Upper lobe of left lung (tissue), 6 donors: ENCODE data around the gene CRIP1. TPM values are rescaled to one million over a fixed set of nuclear protein-coding genes. Genes with fewer than 3 reads are reported as not detected.

Experiments used
- ATAC-seq, 2 donors: fragments of 200-7000 bp; cut with Tn5 transposase; one replicate each; pipeline ENCODE4 v1.9.1; 2022; ENCODE audit warnings: mild to moderate bottlenecking in 2 of 2, moderate library complexity in 2 of 2; ENCODE audit not compliant: low FRiP score in 2 of 2
- DNase-seq, 2 donors: peaks; one replicate each; pipeline ENCODE4 v3.0.0-alpha.2; 2019 to 2020
- H3K27ac ChIP-seq, 4 donors: fragments of 200-600 bp; sonication (generic); one replicate each; pipeline ENCODE4 v1.5.1; 2016 to 2019
- H3K27me3 ChIP-seq, 4 donors: fragments of 200-600 bp; sonication (generic); one replicate each; pipeline ENCODE4 v1.5.1; 2017 to 2019
- H3K36me3 ChIP-seq, 4 donors: fragments of 200-600 bp; sonication (generic); one replicate each; pipeline ENCODE4 v1.5.1; 2016 to 2019
- H3K4me1 ChIP-seq, 4 donors: fragments of 200-600 bp; sonication (generic); one replicate each; pipeline ENCODE4 v1.5.1; 2018 to 2019
- H3K4me3 ChIP-seq, 4 donors: fragments of 200-600 bp; sonication (generic); one replicate each; pipeline ENCODE4 v1.5.1; 2017 to 2019; ENCODE audit warnings: mild to moderate bottlenecking in 2 of 4, moderate library complexity in 1 of 4
- H3K9me3 ChIP-seq, 4 donors: fragments of 200-600 bp; sonication (generic); one replicate each; pipeline ENCODE4 v1.5.1; 2018 to 2019
- CTCF ChIP-seq, 6 experiments: fragments of 450-650 bp in 4 of 6; fragments of 200-600 bp in 2 of 6; sonication (generic) in 2 of 6; IDR thresholded peaks; one replicate each; pipeline ENCODE4 v1.5.1; 2016 to 2019; ENCODE audit warnings: antibody characterized with exemption in 6 of 6
- EP300 ChIP-seq, 4 donors: sonication (generic); formaldehyde crosslinking; IDR thresholded peaks; one replicate each; pipeline ENCODE4 v1.5.1; 2017; ENCODE audit warnings: antibody characterized with exemption in 4 of 4, control low read depth in 2 of 4
- POLR2A ChIP-seq, 4 donors: fragments of 450-650 bp; IDR thresholded peaks; one replicate each; pipeline ENCODE4 v1.5.1; 2016 to 2017; ENCODE audit warnings: antibody characterized with exemption in 4 of 4, mild to moderate bottlenecking in 2 of 4
- POLR2AphosphoS5 ChIP-seq, 2 donors: sonication (generic); formaldehyde crosslinking; IDR thresholded peaks; one replicate each; pipeline ENCODE4 v1.5.1; 2017; ENCODE audit warnings: antibody characterized with exemption in 2 of 2
- WGBS, 2 donors: methylation state at CpG; one replicate each; pipeline ENCODE4 v1.1.5; 2017 to 2018; 5-methylcytosine and 5-hydroxymethylcytosine counted together
- total RNA-seq, 6 donors: library from RNA; depleted of rRNA in 4 of 6; stranded (reverse); fragments of >200 nt in 4 of 6; gene quantifications; one replicate each; pipeline versions ENCODE4 v1.1.0 to v1.2.1, GENCODE V29; 2016 to 2021
- donor health status: DM: no; HTN: no; CAD: no; lungs with moderate emphysema.
- donor health status: DM: no; HTN: yes; CAD: no; lungs with severe emphysema.

CRIP1 gene
- total RNA-seq, 6 donors from 2014 or later = 26.2 to 425 (median 200) TPM

- Histone ChIP-seq H3K27me3 (no peaks in the 10 kb centered on the region), H3K4me1 (peaks cover 7 to 9% (median 7%) of the 10 kb centered on the region in 4 donors), H3K36me3 (peaks cover 0 to 70% (median 42%) of the 10 kb centered on the region in 4 donors), H3K4me3 (no peak overlapping the region), H3K9me3 (no peaks in the 10 kb centered on the region), H3K27ac (no peak overlapping the region)
- WGBS, 2 donors = 93 to 95% methylated on average over 21 of the region's 29 CpGs
- ATAC-seq = no peak
- no peak for TF ChIP-seq CTCF (IDR thresholded peaks at IDR 0.05)
- no peak for TF ChIP-seq EP300 (IDR thresholded peaks at IDR 0.05)
- TF ChIP-seq POLR2A (IDR thresholded peaks at IDR 0.05) = no peak
- TF ChIP-seq POLR2AphosphoS5 (IDR thresholded peaks at IDR 0.05) = no peak
- DNase-seq = peak in 1 of 2 donors; percentile 72
Observed at GRCh38 chr14:105450864-105451720, 35.6 kb upstream of the CRIP1 start.

- TF ChIP-seq EP300 (IDR thresholded peaks at IDR 0.05) (no peak), POLR2A (IDR thresholded peaks at IDR 0.05) (no peak), CTCF (IDR thresholded peaks at IDR 0.05) (no peak), POLR2AphosphoS5 (IDR thresholded peaks at IDR 0.05) (no peak)
- Histone ChIP-seq H3K27ac (no peak overlapping the region), H3K4me1 (peaks cover 7 to 9% (median 7%) of the 10 kb centered on the region in 4 donors), H3K27me3 (no peaks in the 10 kb centered on the region), H3K36me3 (peaks cover 0 to 83% (median 47%) of the 10 kb centered on the region in 4 donors), H3K4me3 (no peak overlapping the region), H3K9me3 (no peaks in the 10 kb centered on the region)
- 89 to 91% methylated on average over 14 of the region's 14 CpGs for WGBS, 2 donors
- peak in 1 of 2 donors; percentile 76 for DNase-seq
- ATAC-seq = no peak
Observed at GRCh38 chr14:105452963-105453362, 33.7 kb upstream of the CRIP1 start.

GRCh38 chr14:105453847-105454246, 32.8 kb upstream of the CRIP1 start:
- WGBS, 2 donors = 90 to 93% methylated on average over 12 to 14 of the region's 14 CpGs
- ATAC-seq (no peak), DNase-seq (peak in 1 of 2 donors; percentile 70)
- Histone ChIP-seq H3K9me3 (no peaks in the 10 kb centered on the region), H3K4me1 (peaks cover under 1 to 3% (median 2%) of the 10 kb centered on the region in 4 donors), H3K27ac (no peak overlapping the region), H3K4me3 (no peak overlapping the region), H3K36me3 (peaks cover 0 to 92% (median 52%) of the 10 kb centered on the region in 4 donors), H3K27me3 (no peaks in the 10 kb centered on the region)
- no peak for TF ChIP-seq POLR2AphosphoS5 (IDR thresholded peaks at IDR 0.05)
- no peak for TF ChIP-seq CTCF (IDR thresholded peaks at IDR 0.05)

- DNase-seq (peak in 1 of 2 donors; percentile 73), ATAC-seq (no peak)
- TF ChIP-seq POLR2AphosphoS5 (IDR thresholded peaks at IDR 0.05) (no peak), EP300 (IDR thresholded peaks at IDR 0.05) (no peak), CTCF (IDR thresholded peaks at IDR 0.05) (no peak), POLR2A (IDR thresholded peaks at IDR 0.05) (no peak)
- no peaks in the 10 kb centered on the region for H3K27me3 ChIP-seq
- WGBS, 2 donors = 93 to 94% methylated on average over 11 to 22 of the region's 22 CpGs
- H3K4me3 ChIP-seq = no peak overlapping the region
- no peaks in the 10 kb centered on the region for H3K9me3 ChIP-seq
- H3K4me1 ChIP-seq = no peaks in the 10 kb centered on the region
- peaks cover 0 to 84% (median 48%) of the 10 kb centered on the region in 4 donors for H3K36me3 ChIP-seq
- H3K27ac ChIP-seq = no peak overlapping the region
Observed at GRCh38 chr14:105455086-105455640, 31.5 kb upstream of the CRIP1 start.
